PFSK-1 (cell line): Measurements from ENCODE around the gene VSTM4.

Source experiments
- FOXP2 ChIP-seq: optimal IDR thresholded peaks from 2 replicates; pipeline ENCODE3; 2011; ENCODE audit warnings: borderline replicate concordance, control low read depth, inconsistent platforms; ENCODE audit not compliant: insufficient read depth; ENCODE audit errors: extremely low read length, extremely low read depth
- POLR2AphosphoS5 ChIP-seq: IDR thresholded peaks from 2 replicates; pipeline ENCODE4 v1.6.1; 2012; ENCODE audit warnings: low read depth, mild to moderate bottlenecking, control low read depth, low read length, moderate library complexity
- REST ChIP-seq, 2 experiments: IDR thresholded peaks; 2 replicates each; pipeline versions ENCODE4 v1.6.1 to v1.8.0; 2011 to 2012; ENCODE audit warnings: low read depth in 2 of 2, low read length in 2 of 2, control low read depth in 1 of 2, inconsistent platforms in 1 of 2, mild to moderate bottlenecking in 1 of 2, moderate library complexity in 1 of 2; ENCODE audit not compliant: insufficient read depth in 1 of 2
- SIN3A ChIP-seq: IDR thresholded peaks from 2 replicates; pipeline ENCODE4 v1.6.1; 2012; ENCODE audit warnings: mild to moderate bottlenecking, low read length, moderate library complexity, borderline replicate concordance; ENCODE audit not compliant: insufficient read depth
- TAF1 ChIP-seq: IDR thresholded peaks from 2 replicates; pipeline ENCODE4 v1.6.1; 2012; ENCODE audit warnings: low read length, control low read depth, borderline replicate concordance; ENCODE audit not compliant: insufficient read depth

Gene VSTM4

GRCh38 chr10:49132362-49132737 lies 17.0 kb upstream of the VSTM4 start:
- TF ChIP-seq REST (IDR thresholded peaks at IDR 0.05; ENCODE audit: insufficient read depth in 1 of 2, low read depth in 2 of 2, low read length in 2 of 2) (no peak), POLR2AphosphoS5 (no peak), FOXP2 (no peak), TAF1 (no peak), SIN3A (no peak)

- TF ChIP-seq TAF1 (no peak), SIN3A (no peak), REST (IDR thresholded peaks at IDR 0.05; ENCODE audit: insufficient read depth in 1 of 2, low read depth in 2 of 2, low read length in 2 of 2) (no peak), POLR2AphosphoS5 (no peak), FOXP2 (no peak)
These were observed 16.4 kb upstream of the VSTM4 start for GRCh38 chr10:49131507-49132361.

GRCh38 chr10:49129376-49129775 lies 14.1 kb upstream of the VSTM4 start:
- TF ChIP-seq SIN3A (no peak), POLR2AphosphoS5 (no peak), TAF1 (no peak), FOXP2 (no peak), REST (IDR thresholded peaks at IDR 0.05; ENCODE audit: insufficient read depth in 1 of 2, low read depth in 2 of 2, low read length in 2 of 2) (no peak)

- TF ChIP-seq SIN3A (no peak), REST (IDR thresholded peaks at IDR 0.05; ENCODE audit: insufficient read depth in 1 of 2, low read depth in 2 of 2, low read length in 2 of 2) (no peak)
These were observed 13.5 kb upstream of the VSTM4 start for GRCh38 chr10:49128854-49129253.
